Tibial artery (tissue), 4 donors: ENCODE data around the gene BOLA2B.

Source experiments
- DNase-seq, 2 donors: peaks; one replicate each; pipeline ENCODE4 v3.0.0-alpha.2; 2019
- H3K27ac ChIP-seq, 2 donors: fragments of 200-600 bp; sonication (generic) in 1 of 2; 1 replicate in 1 of 2; 2 replicates in 1 of 2; pipeline ENCODE4 v1.5.1; 2018 to 2019; ENCODE audit warnings: mild to moderate bottlenecking in 1 of 2
- H3K27me3 ChIP-seq, 2 donors: fragments of 200-600 bp; sonication (generic) in 1 of 2; one replicate each; pipeline versions ENCODE4 v1.5.1 to v1.6.0; 2016 to 2019
- H3K36me3 ChIP-seq, 3 donors: fragments of 200-600 bp; sonication (generic) in 2 of 3; one replicate each; pipeline ENCODE4 v1.5.1; 2016 to 2019; ENCODE audit warnings: mild to moderate bottlenecking in 2 of 3
- H3K4me1 ChIP-seq, 4 donors: fragments of 200-600 bp; sonication (generic) in 2 of 4; 1 replicate in 3 of 4; 2 replicates in 1 of 4; pipeline ENCODE4 v1.5.1; 2016 to 2019
- H3K4me3 ChIP-seq, 2 donors: fragments of 200-600 bp; sonication (generic) in 1 of 2; 1 replicate in 1 of 2; 2 replicates in 1 of 2; pipeline ENCODE4 v1.5.1; 2018 to 2019; ENCODE audit warnings: mild to moderate bottlenecking in 2 of 2
- H3K9me3 ChIP-seq, 3 donors: fragments of 200-600 bp; sonication (generic) in 1 of 3; one replicate each; pipeline ENCODE4 v1.5.1; 2016 to 2019
- intact Hi-C: fragments of 100-400 bp; cut with DNase I; formaldehyde crosslinking; loops from one replicate; pipeline ENCODE4 v1.15.0; 2023; ENCODE audit warnings: low total_unique reads
- TF ChIP-seq, protein P1 (sequence below), 2 experiments: fragments of 200-600 bp in 1 of 2; fragments of 450-650 bp in 1 of 2; IDR thresholded peaks; one replicate each; pipeline ENCODE4 v1.5.1; 2017 to 2019; ENCODE audit warnings: antibody characterized with exemption in 2 of 2, mild to moderate bottlenecking in 1 of 2, moderate library complexity in 1 of 2

BOLA2B gene

DNA sequence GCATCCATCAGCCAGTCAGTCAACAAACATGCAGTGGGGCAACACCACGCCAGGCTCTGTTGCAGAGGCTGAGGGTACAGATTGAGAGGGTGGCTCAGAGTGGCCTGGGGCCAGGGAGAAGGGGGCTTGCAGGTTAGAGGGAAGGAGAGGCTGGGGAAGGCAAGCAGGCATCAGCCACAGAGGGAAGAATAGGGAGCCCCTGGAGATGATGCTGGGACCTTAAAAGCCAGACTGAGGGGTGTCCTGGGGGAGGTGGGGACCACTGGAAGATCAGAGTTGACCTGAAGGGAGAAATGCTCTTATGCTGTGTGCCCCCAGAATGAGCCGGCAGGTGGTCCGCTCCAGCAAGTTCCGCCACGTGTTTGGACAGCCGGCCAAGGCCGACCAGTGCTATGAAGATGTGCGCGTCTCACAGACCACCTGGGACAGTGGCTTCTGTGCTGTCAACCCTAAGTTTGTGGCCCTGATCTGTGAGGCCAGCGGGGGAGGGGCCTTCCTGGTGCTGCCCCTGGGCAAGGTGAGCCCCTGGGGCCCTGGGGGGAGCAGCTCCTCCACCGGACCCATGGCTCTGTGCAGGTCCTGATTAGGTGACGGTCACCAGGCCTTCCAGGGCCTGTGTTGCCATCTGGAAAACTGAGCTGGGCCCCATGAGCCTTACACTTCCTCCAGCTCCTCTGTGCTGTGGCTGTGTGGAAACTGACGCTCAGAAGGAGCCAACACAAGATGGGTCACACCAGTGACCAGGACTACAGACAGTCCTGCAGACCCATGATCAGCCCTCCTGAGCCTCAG lies 8.4 kb downstream of the BOLA2B start:
- DNase-seq: no peak
- H3K9me3 ChIP-seq: no peaks in the 10 kb centered on the region
- intact Hi-C loops: no loop called here
- no peaks in the 10 kb centered on the region for H3K27me3 ChIP-seq
- TF ChIP-seq, protein P1, sequence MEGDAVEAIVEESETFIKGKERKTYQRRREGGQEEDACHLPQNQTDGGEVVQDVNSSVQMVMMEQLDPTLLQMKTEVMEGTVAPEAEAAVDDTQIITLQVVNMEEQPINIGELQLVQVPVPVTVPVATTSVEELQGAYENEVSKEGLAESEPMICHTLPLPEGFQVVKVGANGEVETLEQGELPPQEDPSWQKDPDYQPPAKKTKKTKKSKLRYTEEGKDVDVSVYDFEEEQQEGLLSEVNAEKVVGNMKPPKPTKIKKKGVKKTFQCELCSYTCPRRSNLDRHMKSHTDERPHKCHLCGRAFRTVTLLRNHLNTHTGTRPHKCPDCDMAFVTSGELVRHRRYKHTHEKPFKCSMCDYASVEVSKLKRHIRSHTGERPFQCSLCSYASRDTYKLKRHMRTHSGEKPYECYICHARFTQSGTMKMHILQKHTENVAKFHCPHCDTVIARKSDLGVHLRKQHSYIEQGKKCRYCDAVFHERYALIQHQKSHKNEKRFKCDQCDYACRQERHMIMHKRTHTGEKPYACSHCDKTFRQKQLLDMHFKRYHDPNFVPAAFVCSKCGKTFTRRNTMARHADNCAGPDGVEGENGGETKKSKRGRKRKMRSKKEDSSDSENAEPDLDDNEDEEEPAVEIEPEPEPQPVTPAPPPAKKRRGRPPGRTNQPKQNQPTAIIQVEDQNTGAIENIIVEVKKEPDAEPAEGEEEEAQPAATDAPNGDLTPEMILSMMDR (IDR thresholded peaks at IDR 0.05): no peak
- H3K4me3 ChIP-seq: peak overlapping the region; percentile 53 to 63
- no peak overlapping the region for H3K27ac ChIP-seq
- H3K36me3 ChIP-seq: no peaks in the 10 kb centered on the region
- peaks cover 0 to 21% (median 12%) of the 10 kb centered on the region in 4 donors for H3K4me1 ChIP-seq

DNA sequence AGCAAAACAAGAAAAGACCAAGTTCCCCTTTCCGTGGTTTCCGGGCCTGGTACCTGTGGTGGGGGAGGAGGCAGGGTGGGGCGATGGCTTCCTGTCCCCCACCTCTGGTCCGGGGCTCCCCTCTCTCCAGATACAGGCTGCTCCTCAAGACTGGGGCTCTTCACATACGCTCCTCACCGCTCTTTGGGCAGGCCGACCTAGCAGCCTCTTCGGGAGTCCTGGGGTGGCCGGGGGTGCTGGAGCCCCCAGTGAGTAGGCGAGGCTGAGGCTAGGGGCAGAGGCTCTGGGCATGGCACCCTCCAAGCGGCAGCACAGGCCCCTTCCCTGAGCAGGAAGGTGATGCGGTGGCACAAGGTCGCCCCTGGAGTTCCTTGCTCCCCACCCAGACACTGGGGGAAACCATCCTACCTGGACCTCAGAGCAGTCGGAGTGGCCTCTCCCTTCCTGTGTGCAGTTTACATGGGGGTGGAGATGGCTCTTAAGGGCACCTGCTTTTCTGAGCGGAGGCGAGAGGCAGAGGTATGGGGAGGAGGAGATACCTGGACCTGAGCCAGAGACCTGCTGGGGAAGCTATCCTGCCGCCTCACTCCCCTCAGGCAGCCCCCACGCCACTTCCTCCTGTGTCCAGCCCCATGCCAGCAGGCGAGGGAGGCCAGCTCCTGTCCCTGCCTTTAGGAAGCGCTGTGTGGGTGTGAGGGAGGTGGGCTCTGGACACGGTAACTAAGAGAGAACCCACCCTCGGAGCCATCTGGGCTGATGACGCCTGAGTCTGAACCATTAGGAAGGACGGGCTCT lies 9.2 kb downstream of the BOLA2B start:
- no peaks in the 10 kb centered on the region for H3K9me3 ChIP-seq
- H3K27ac ChIP-seq: no peak overlapping the region
- intact Hi-C loops: no loop called here
- peak in 1 of 2 donors; percentile 17 for DNase-seq
- H3K36me3 ChIP-seq: no peaks in the 10 kb centered on the region
- peaks cover 0 to 21% (median 12%) of the 10 kb centered on the region in 4 donors for H3K4me1 ChIP-seq
- no peaks in the 10 kb centered on the region for H3K27me3 ChIP-seq
- TF ChIP-seq, protein P1 (IDR thresholded peaks at IDR 0.05): no peak
- H3K4me3 ChIP-seq: peak overlapping the region; percentile 53 to 63

DNA sequence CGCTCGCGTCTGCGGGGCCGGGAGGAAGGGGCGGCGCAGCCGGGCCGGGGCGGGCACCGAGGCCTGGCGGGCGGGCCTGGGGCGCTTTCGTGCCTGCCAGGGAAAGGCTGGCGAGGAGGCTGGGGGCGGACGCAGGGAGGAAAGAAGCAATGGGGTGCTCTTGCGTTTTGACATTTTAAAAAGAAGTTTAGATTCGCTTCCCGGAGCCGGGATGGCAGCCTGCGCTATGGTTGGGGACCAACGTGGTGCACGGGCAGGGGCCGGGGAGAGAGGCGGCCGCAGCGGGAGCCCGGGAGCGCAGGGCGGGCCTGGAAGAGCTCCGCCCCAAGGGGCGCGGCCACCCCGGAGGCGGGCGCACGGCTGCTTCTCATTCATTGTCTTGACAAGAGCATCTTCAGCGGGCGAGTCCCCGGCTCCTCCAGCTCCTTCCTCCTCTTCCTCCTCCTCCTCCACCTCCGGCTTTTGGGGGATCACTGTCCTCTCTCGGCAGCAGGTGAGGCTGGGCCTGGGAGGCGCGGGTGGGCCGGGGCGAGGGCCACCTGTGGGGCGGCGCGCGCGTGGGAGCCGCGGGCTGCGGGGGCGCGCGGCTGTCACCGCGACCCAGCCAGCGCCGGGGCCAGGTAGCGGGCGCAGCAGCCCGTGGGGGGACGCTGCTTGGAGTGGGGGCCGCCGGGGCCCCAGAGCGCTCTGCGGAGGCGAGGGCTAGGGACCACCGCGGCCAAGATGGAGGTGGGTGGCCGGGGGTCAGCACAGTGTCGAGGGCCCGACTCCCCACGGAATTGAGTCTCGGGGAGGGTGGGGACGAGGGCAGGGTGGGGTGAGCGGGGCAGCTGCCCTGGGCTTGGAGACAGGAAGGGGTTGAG lies 10.0 kb downstream of the BOLA2B start, which contains the start of gene CORO1A:
CORO1A (plus strand) TSS at position 370 of the 863 bp plus-strand sequence. CDS start 1,608 bp downstream, outside the sequence.
- no peaks in the 10 kb centered on the region for H3K27me3 ChIP-seq
- TF ChIP-seq, protein P1 (IDR thresholded peaks at IDR 0.05): no peak

DNA sequence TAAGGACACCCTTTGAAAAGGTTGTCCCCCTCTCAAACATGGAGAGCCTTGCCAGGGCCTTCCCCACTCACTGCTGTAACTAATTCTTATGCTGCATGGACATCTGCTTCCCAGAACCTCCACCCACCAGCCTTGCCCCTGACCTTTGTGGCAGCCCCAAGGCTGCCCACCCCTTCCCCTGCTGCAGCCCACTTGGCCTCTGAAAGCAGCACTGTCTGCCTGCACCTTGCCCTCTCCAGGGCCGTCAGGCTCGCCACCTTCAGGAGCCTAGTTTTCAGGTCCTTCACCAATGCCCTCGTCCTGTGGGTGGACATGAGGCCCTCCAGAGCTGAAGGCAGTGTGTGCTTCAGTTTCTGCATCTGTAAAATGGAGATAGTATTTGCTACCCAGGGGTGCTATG lies 12.7 kb downstream of the BOLA2B start:
- Histone ChIP-seq H3K4me3 (no peak overlapping the region), H3K36me3 (no peaks in the 10 kb centered on the region), H3K27me3 (no peaks in the 10 kb centered on the region), H3K27ac (no peak overlapping the region), H3K4me1 (peaks cover 0 to 18% (median 12%) of the 10 kb centered on the region in 4 donors), H3K9me3 (no peaks in the 10 kb centered on the region)
- TF ChIP-seq, protein P1 (IDR thresholded peaks at IDR 0.05): no peak
- no peak for DNase-seq
- intact Hi-C loops: no loop called here

More for the DNA sequence above, 10.0 kb downstream of the BOLA2B start, which contains the start of gene CORO1A:
- Histone ChIP-seq H3K4me1 (peaks cover 0 to 21% (median 12%) of the 10 kb centered on the region in 4 donors), H3K27ac (peak within 1 kb of the TSS; percentile 70 to 72), H3K36me3 (no peaks in the 10 kb centered on the region), H3K4me3 (peak within 1 kb of the TSS; percentile 53 to 63), H3K9me3 (no peaks in the 10 kb centered on the region)
- peak; percentile 87 to 91 for DNase-seq
- intact Hi-C loops: no loop called here

DNA sequence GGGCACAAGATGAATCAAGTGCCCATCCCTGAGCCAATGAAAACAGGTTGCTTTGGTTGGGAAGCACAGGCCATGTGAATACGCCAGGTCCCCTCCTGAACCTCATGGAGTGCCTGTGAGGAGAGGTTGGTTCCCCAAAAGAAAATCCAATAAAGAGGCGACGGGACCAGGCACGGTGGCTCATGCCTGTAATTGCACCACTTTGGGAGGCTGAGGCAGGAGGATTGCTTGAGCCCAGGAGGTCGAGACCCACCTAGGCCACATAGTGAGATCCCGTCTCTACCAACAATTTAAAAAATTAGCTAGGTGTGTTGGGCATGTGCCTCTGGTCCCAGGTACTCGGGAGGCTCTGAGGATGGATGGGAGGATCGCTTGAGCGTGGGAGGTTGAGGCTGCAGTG lies 13.5 kb downstream of the BOLA2B start:
- no peaks in the 10 kb centered on the region for H3K36me3 ChIP-seq
- TF ChIP-seq, protein P1 (IDR thresholded peaks at IDR 0.05): no peak
- no peak overlapping the region for H3K27ac ChIP-seq
- H3K4me3 ChIP-seq: no peak overlapping the region
- H3K9me3 ChIP-seq: no peaks in the 10 kb centered on the region
- no peak for DNase-seq
- H3K4me1 ChIP-seq: peaks cover 0 to 18% (median 12%) of the 10 kb centered on the region in 4 donors
- intact Hi-C loops: no loop called here
- no peaks in the 10 kb centered on the region for H3K27me3 ChIP-seq
